GM12875 (cell line): ENCODE data around the gene MT2A.

Source experiments
- H3K4me3 ChIP-seq: one replicate; pipeline ENCODE4 v1.5.1; 2011; ENCODE audit warnings: low read depth, low read length, control low read depth
- TF ChIP-seq, protein P1 (sequence below): IDR thresholded peaks from 2 replicates; pipeline ENCODE4 v1.5.1; 2011; ENCODE audit warnings: low read depth, mild to moderate bottlenecking, control low read depth, inconsistent platforms, low read length, moderate library complexity, borderline replicate concordance; ENCODE audit not compliant: insufficient read depth

Gene MT2A

DNA sequence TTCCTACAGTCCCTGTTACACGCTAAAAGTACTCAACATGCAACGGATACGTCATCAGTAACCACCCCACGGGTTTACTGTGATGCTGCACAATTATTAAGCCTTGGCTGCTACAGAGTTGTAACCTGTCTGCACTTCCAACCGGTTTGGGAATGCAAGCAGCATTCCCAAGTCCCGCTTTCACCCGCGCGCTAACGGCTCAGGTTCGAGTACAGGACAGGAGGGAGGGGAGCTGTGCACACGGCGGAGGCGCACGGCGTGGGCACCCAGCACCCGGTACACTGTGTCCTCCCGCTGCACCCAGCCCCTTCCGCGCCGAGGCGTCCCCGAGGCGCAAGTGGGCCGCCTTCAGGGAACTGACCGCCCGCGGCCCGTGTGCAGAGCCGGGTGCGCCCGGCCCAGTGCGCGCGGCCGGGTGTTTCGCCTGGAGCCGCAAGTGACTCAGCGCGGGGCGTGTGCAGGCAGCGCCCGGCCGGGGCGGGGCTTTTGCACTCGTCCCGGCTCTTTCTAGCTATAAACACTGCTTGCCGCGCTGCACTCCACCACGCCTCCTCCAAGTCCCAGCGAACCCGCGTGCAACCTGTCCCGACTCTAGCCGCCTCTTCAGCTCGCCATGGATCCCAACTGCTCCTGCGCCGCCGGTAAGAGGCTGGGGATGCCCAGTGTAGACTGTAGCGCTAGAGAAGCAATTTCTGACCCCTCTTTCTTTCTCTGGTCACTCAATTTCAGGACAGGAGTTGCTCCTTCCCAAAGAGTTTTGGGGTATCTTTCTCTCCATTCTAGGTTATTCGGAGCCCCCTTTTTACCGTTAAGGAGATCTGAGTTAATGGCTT is at the start of gene MT2A:
Gene MT2A (plus strand): TSS at position 542 of the 833 bp plus-strand sequence. CDS start 72 bp downstream, at position 614.
- TF ChIP-seq, protein P1, sequence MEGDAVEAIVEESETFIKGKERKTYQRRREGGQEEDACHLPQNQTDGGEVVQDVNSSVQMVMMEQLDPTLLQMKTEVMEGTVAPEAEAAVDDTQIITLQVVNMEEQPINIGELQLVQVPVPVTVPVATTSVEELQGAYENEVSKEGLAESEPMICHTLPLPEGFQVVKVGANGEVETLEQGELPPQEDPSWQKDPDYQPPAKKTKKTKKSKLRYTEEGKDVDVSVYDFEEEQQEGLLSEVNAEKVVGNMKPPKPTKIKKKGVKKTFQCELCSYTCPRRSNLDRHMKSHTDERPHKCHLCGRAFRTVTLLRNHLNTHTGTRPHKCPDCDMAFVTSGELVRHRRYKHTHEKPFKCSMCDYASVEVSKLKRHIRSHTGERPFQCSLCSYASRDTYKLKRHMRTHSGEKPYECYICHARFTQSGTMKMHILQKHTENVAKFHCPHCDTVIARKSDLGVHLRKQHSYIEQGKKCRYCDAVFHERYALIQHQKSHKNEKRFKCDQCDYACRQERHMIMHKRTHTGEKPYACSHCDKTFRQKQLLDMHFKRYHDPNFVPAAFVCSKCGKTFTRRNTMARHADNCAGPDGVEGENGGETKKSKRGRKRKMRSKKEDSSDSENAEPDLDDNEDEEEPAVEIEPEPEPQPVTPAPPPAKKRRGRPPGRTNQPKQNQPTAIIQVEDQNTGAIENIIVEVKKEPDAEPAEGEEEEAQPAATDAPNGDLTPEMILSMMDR = no peak
- H3K4me3 ChIP-seq = peak within 1 kb of the TSS; percentile 17

DNA sequence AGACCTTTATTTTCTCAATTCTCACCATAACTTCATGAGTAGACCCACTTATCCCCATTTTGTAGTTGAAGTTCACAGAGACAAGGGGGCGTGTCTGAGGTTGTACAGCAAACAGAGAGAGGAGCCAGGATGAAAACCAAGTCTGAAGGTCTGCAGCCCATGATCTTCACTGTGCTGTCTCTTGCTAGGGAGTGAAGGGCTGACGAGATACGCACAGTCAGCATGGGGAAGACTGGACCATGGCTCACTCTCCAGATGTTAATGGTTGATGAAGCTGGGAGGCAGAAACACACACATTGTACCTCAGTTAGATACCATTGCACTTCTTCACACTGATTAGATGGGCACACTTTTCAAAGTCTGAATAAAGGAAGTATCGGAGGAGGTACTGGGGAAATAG is 49.3 kb upstream of the MT2A start:
- no peak overlapping the region for H3K4me3 ChIP-seq
- TF ChIP-seq, protein P1 = no peak

DNA sequence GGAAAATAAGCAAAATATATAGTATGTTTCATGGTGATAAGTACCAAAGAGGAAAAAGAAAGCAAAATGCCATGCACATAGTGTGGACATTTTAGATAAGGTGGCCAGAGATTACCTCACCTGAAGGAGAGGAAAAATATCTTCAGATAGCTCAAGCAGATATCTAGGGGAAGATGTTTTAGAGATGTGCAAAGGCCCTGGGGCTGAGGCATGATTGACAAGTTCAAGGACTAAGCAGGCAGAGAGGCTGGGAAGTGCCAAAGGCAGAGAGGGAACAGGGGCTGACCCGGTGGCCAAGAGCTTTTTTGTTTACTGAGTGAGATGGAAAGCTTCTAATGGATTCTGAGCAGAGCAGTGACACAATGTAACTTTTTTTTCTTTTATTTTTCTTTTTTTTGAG is 47.9 kb upstream of the MT2A start:
- TF ChIP-seq, protein P1 = no peak

DNA sequence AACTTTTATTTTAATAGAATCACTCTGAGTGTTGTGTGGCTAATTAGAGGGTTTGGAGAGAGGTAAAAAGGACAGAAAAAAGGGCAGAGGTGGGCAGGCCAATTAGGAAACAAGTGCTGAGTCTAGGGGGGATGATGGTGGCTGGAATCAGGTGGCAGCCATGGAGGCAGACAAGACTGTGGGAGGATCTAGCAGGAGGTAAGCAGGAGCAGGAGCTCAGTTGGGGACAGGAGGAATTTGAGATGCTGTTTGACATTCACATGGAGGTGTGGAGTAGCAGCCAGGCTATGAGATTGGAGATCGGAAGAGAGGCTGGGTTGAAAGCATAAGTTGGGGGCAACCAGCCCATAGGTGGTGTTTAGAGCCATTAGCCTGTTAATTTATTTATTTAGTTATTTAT is 47.3 kb upstream of the MT2A start:
- no peak overlapping the region for H3K4me3 ChIP-seq
- TF ChIP-seq, protein P1 = no peak

More for the DNA sequence above, 47.9 kb upstream of the MT2A start:
- no peak overlapping the region for H3K4me3 ChIP-seq

DNA sequence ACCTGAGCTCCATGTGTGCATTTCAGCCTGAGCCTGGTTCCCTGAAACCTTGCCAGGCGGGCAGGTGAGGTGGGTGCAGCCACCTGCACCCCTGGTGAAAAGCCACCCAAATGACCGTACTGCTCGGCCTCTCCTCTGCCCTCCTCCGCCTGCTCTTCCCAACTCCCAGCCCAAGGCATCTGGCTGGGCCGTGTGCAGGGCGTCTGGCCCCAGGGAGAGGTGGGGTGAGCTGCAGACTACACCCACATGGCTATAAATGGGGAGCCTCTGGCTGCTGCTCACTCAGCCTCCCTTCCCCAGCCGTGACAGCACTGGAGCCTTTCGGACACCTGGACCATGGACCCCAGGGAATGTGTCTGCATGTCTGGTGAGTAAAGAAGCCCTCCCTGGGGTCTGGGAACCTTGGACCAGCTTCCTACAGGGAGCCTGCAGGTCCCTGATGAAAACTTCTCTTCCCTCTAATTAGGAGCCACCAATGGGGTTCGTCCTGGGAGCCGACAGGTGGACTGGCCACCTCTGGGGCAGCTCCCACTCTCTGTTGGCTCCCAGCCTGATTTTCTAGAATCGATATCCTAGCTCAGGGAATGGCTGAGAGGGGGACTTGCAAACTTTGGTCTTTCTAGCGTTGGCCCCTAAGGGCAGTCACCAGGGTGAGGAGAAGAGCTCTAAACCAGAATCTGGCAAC is 43.4 kb upstream of the MT2A start, which contains the start of gene MT4:
Gene MT4 (plus strand): TSS at position 281 of the 685 bp plus-strand sequence. CDS start 56 bp downstream, at position 337.
- TF ChIP-seq, protein P1 = no peak
- H3K4me3 ChIP-seq = no peak within 1 kb of the TSS

DNA sequence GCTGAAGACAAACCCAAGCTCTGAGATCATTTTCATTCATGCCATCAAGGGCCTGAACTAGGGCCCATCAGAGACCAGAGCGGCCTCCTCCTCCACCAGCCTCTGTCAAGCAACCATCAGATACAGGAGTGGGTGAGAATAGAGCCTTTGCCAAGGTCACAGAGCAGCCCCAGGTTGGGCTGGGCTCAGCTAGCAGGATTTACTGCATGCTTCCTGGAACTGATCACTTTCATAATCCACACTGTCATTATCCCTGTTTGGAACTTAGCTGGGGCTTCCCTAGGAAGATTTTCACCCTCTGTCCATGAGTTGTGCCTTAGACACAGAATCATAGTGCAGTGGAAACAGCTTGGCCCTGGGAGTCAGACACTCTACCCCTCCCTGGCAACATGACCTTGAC is 38.4 kb upstream of the MT2A start:
- TF ChIP-seq, protein P1 = no peak
- H3K4me3 ChIP-seq = no peak overlapping the region
